HG03442 (cell line): ENCODE results near the gene STXBP6.

Experiments
- ATAC-seq: cut with Tn5 transposase; IDR thresholded peaks from one replicate; pipeline ENCODE4 v1.9.1; 2021; ENCODE audit warnings: mild to moderate bottlenecking, moderate library complexity; ENCODE audit not compliant: unreplicated experiment

Gene STXBP6

GRCh38 chr14:25019892-25020291, 30.1 kb downstream of the STXBP6 start:
- no peak for ATAC-seq

- no peak for ATAC-seq
Observed at GRCh38 chr14:25017562-25017961, 32.4 kb downstream of the STXBP6 start.

- ATAC-seq = no peak
Observed at GRCh38 chr14:25015761-25016160, 34.2 kb downstream of the STXBP6 start.

- ATAC-seq = no peak
Observed at GRCh38 chr14:25014440-25014839, 35.5 kb downstream of the STXBP6 start.

GRCh38 chr14:25011095-25011494, 38.9 kb downstream of the STXBP6 start:
- ATAC-seq = no peak

- no peak for ATAC-seq
Observed at GRCh38 chr14:25010471-25010870, 39.5 kb downstream of the STXBP6 start.

- no peak for ATAC-seq
Observed at GRCh38 chr14:25009891-25010290, 40.1 kb downstream of the STXBP6 start.

GRCh38 chr14:25007832-25008231, 42.1 kb downstream of the STXBP6 start:
- no peak for ATAC-seq

- ATAC-seq = no peak
Observed at GRCh38 chr14:25006961-25007795, 42.8 kb downstream of the STXBP6 start.

GRCh38 chr14:25006031-25006430, 43.9 kb downstream of the STXBP6 start:
- ATAC-seq = no peak

- no peak for ATAC-seq
Observed at GRCh38 chr14:25004389-25004809, 45.5 kb downstream of the STXBP6 start.

- ATAC-seq = no peak
Observed at GRCh38 chr14:25003537-25003936, 46.4 kb downstream of the STXBP6 start.

- no peak for ATAC-seq
Observed at GRCh38 chr14:25001601-25002000, 48.3 kb downstream of the STXBP6 start.

- ATAC-seq = no peak
Observed at GRCh38 chr14:25001156-25001555, 48.8 kb downstream of the STXBP6 start.

GRCh38 chr14:24999157-24999556, 50.8 kb downstream of the STXBP6 start:
- no peak for ATAC-seq

- ATAC-seq = no peak
Observed at GRCh38 chr14:24996930-24997725, 52.8 kb downstream of the STXBP6 start.

- no peak for ATAC-seq
Observed at GRCh38 chr14:24995016-24995415, 54.9 kb downstream of the STXBP6 start.

GRCh38 chr14:24993631-24994030, 56.3 kb downstream of the STXBP6 start:
- ATAC-seq = no peak

- no peak for ATAC-seq
Observed at GRCh38 chr14:24992624-24993360, 57.2 kb downstream of the STXBP6 start.

- no peak for ATAC-seq
Observed at GRCh38 chr14:24991821-24992220, 58.1 kb downstream of the STXBP6 start.

- no peak for ATAC-seq
Observed at GRCh38 chr14:24991288-24991687, 58.7 kb downstream of the STXBP6 start.
